Endodermal cell (in vitro differentiated cells): ENCODE measurements around the gene CTBP1. TPM values are rescaled to one million over a fixed set of nuclear protein-coding genes. Genes with fewer than 3 reads are reported as not detected.

ENCODE experiments used
- DNase-seq: peaks from one replicate; pipeline ENCODE4 v3.0.0-alpha.2; 2017
- H3K27ac ChIP-seq: 2 replicates; pipeline ENCODE4 v1.5.1; 2013; ENCODE audit warnings: mild to moderate bottlenecking, low read depth, low read length, moderate library complexity
- H3K27me3 ChIP-seq: 2 replicates; pipeline ENCODE4 v1.6.1; 2013; ENCODE audit warnings: mild to moderate bottlenecking, low read length, moderate library complexity; ENCODE audit not compliant: insufficient read depth, control insufficient read depth, poor library complexity, severe bottlenecking
- H3K36me3 ChIP-seq: 2 replicates; pipeline ENCODE4 v1.7.0; 2013; ENCODE audit warnings: mild to moderate bottlenecking, low read length, moderate library complexity; ENCODE audit not compliant: control insufficient read depth, insufficient read depth
- H3K4me1 ChIP-seq: one replicate; pipeline ENCODE4 v1.7.0; 2013; ENCODE audit warnings: low read length; ENCODE audit not compliant: control insufficient read depth, insufficient read depth
- H3K4me3 ChIP-seq: 2 replicates; pipeline ENCODE4 v1.5.1; 2013; ENCODE audit warnings: mild to moderate bottlenecking, low read length, moderate library complexity
- H3K9ac ChIP-seq: 2 replicates; pipeline ENCODE4 v1.6.1; 2013; ENCODE audit warnings: mild to moderate bottlenecking, low read length, moderate library complexity; ENCODE audit not compliant: poor library complexity, severe bottlenecking; ENCODE audit errors: extremely low read depth
- H3K9me3 ChIP-seq: 2 replicates; pipeline ENCODE4 v1.6.1; 2013; ENCODE audit warnings: mild to moderate bottlenecking, low read length, moderate library complexity; ENCODE audit not compliant: control insufficient read depth
- H3K27ac Mint-ChIP-seq: 2 replicates; pipeline ENCODE4 v1.8.0; 2020; ENCODE audit warnings: mixed read lengths
- H3K27me3 Mint-ChIP-seq: 2 replicates; pipeline ENCODE4 v1.8.0; 2021; ENCODE audit warnings: mild to moderate bottlenecking, mixed read lengths; ENCODE audit not compliant: insufficient read depth
- H3K36me3 Mint-ChIP-seq: 2 replicates; pipeline ENCODE4 v1.8.0; 2020; ENCODE audit warnings: low read depth, mixed read lengths
- H3K4me1 Mint-ChIP-seq: 2 replicates; pipeline ENCODE4 v1.8.0; 2020; ENCODE audit warnings: mixed read lengths
- H3K4me3 Mint-ChIP-seq: 2 replicates; pipeline ENCODE4 v1.8.0; 2020; ENCODE audit warnings: mild to moderate bottlenecking, moderate library complexity, mixed read lengths
- H3K9me3 Mint-ChIP-seq: 2 replicates; pipeline ENCODE4 v1.8.0; 2020; ENCODE audit warnings: mild to moderate bottlenecking, mixed read lengths
- CTCF ChIP-seq: fragments of 200-600 bp; sonication (generic); conservative IDR thresholded peaks from 2 replicates; pipeline ENCODE4 v1.5.0; 2021; ENCODE audit warnings: antibody characterized with exemption, mild to moderate bottlenecking
- WGBS, 2 experiments: methylation state at CpG; one replicate each; pipeline versions ENCODE4 v1.1.5 to v1.1.7; 2013; ENCODE audit warnings: missing lambda C conversion rate in 2 of 2, mixed read lengths in 1 of 2; ENCODE audit not compliant: insufficient coverage in 1 of 2, insufficient read length in 1 of 2; 5-methylcytosine and 5-hydroxymethylcytosine counted together
- total RNA-seq, 2 donors: library from RNA; stranded (reverse); fragmentation: NEBNext Ultra II Directional in 1 of 2; extraction: Animal tissue kit (Norgen Biotek cat#: 25700) in 1 of 2; gene quantifications; 2 replicates in 1 of 2; 3 replicates in 1 of 2; pipeline ENCODE4 v1.2.1, GENCODE V29; 2021

CTBP1 gene
- total RNA-seq, 2 donors from 2014 or later, result 181 to 189 TPM

- no peak overlapping the region for H3K4me3 Mint-ChIP-seq
- no peak for TF ChIP-seq CTCF
- H3K4me1 ChIP-seq, result peaks cover 6% of the 10 kb centered on the region
- no peak overlapping the region for H3K27ac ChIP-seq
- H3K9me3 ChIP-seq, result no peaks in the 10 kb centered on the region
- no peaks in the 10 kb centered on the region for H3K27me3 ChIP-seq
- H3K9me3 Mint-ChIP-seq, result peaks cover 7% of the 10 kb centered on the region
- peaks cover 22% of the 10 kb centered on the region for H3K36me3 Mint-ChIP-seq
- H3K27me3 Mint-ChIP-seq, result peaks cover 2% of the 10 kb centered on the region
- peaks cover 4% of the 10 kb centered on the region for H3K36me3 ChIP-seq
- H3K27ac Mint-ChIP-seq, result peak overlapping the region; percentile 40
- WGBS, 2 experiments, result 91 to 98% methylated on average over 7 to 11 of the region's 11 CpGs
- H3K4me1 Mint-ChIP-seq, result peaks cover 27% of the 10 kb centered on the region
- H3K4me3 ChIP-seq, result peak overlapping the region; percentile 99
- no peak overlapping the region for H3K9ac ChIP-seq
- peak; percentile 32 for DNase-seq
Observed at GRCh38 chr4:1291996-1292702, 43.2 kb upstream of the CTBP1 start.

- Mint-ChIP-seq H3K36me3 (peaks cover 15% of the 10 kb centered on the region), H3K9me3 (peaks cover 14% of the 10 kb centered on the region), H3K27me3 (peaks cover 6% of the 10 kb centered on the region), H3K4me3 (peak overlapping the region; percentile 93), H3K4me1 (peaks cover 19% of the 10 kb centered on the region), H3K27ac (peak overlapping the region; percentile 97)
- TF ChIP-seq CTCF, result no peak
- no peaks in the 10 kb centered on the region for H3K27me3 ChIP-seq
- H3K9ac ChIP-seq, result peak overlapping the region; percentile 88
- peaks cover 9% of the 10 kb centered on the region for H3K9me3 ChIP-seq
- H3K4me3 ChIP-seq, result peak overlapping the region; percentile 99
- DNase-seq, result no peak
- peaks cover 4% of the 10 kb centered on the region for H3K36me3 ChIP-seq
- no peak overlapping the region for H3K27ac ChIP-seq
- 85 to 93% methylated on average over 6 to 9 of the region's 9 CpGs for WGBS, 2 experiments
- H3K4me1 ChIP-seq, result peaks cover 6% of the 10 kb centered on the region
Observed at GRCh38 chr4:1291091-1291490, 42.2 kb upstream of the CTBP1 start.

- peaks cover 15% of the 10 kb centered on the region for H3K36me3 Mint-ChIP-seq
- H3K4me1 Mint-ChIP-seq, result peaks cover 19% of the 10 kb centered on the region
- peak overlapping the region; percentile 93 for H3K4me3 Mint-ChIP-seq
- H3K9me3 Mint-ChIP-seq, result peaks cover 14% of the 10 kb centered on the region
- TF ChIP-seq CTCF, result no peak
- Histone ChIP-seq H3K4me3 (peak overlapping the region; percentile 99), H3K4me1 (peaks cover 6% of the 10 kb centered on the region), H3K9ac (peak overlapping the region; percentile 88), H3K27me3 (no peaks in the 10 kb centered on the region), H3K36me3 (peaks cover 4% of the 10 kb centered on the region), H3K9me3 (peaks cover 13% of the 10 kb centered on the region), H3K27ac (no peak overlapping the region)
- H3K27ac Mint-ChIP-seq, result peak overlapping the region; percentile 97
- WGBS, 2 experiments, result 1% methylated on average over 25 to 47 of the region's 47 CpGs
- peaks cover 7% of the 10 kb centered on the region for H3K27me3 Mint-ChIP-seq
- DNase-seq, result no peak
Observed at GRCh38 chr4:1290165-1290977, 41.4 kb upstream of the CTBP1 start.
